SK-N-SH (cell line): ENCODE measurements around the gene TRAPPC12.

Source experiments
- CTCF ChIP-seq: fragments of 200-600 bp; sonication (generic); IDR thresholded peaks from 2 replicates; pipeline ENCODE4 v1.6.1; 2017; ENCODE audit warnings: antibody characterized with exemption, mild to moderate bottlenecking, moderate library complexity
- EZH2phosphoT487 ChIP-seq: fragments of 200-600 bp; sonication (generic); IDR thresholded peaks from 2 replicates; pipeline ENCODE4 v1.6.1; 2017; ENCODE audit warnings: low read depth, mixed run types, mild to moderate bottlenecking, antibody characterized with exemption, moderate library complexity, borderline replicate concordance
- POLR2AphosphoS5 ChIP-seq: IDR thresholded peaks from 2 replicates; pipeline ENCODE4 v1.6.1; 2012; ENCODE audit warnings: low read depth, low read length
- RCOR1 ChIP-seq: fragments of 150-350 bp; IDR thresholded peaks from 2 replicates; pipeline ENCODE4 v1.6.1; 2017; ENCODE audit warnings: antibody characterized with exemption, low read length
- SIN3A ChIP-seq: IDR thresholded peaks from 2 replicates; pipeline ENCODE4 v1.6.1; 2012; ENCODE audit warnings: low read depth, mild to moderate bottlenecking, low read length, moderate library complexity, borderline replicate concordance
- TCF12 ChIP-seq: IDR thresholded peaks from 2 replicates; pipeline ENCODE4 v1.4.0; 2012
- TF ChIP-seq, protein P1 (sequence below): fragments of 150-350 bp; IDR thresholded peaks from 2 replicates; pipeline ENCODE4 v1.6.1; 2016; ENCODE audit warnings: mild to moderate bottlenecking, low read depth, low read length

DNA sequence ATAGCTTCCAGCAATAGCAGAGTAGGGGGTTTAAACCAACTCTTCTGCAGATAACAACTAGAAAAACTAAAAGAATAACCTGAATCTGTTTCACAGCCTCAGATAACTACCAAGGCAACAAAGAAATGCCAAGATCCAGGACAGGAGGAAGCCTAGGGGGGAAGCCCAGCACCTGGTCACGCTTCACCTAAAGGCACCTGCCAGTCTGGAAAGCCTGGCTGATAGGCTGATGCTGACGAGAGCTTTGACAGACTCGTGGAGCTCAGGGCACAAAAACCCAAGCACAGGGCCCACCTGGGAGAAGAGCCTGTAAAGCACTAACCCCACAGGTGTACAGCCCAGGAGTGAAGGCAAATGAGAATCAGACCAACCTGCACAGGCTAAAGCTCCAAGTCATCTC, 24.5 kb upstream of the TRAPPC12 start:
- no peak for TF ChIP-seq EZH2phosphoT487
- TF ChIP-seq CTCF = no peak
- no peak for TF ChIP-seq SIN3A
- no peak for TF ChIP-seq TCF12
- no peak for TF ChIP-seq RCOR1
- TF ChIP-seq, protein P1, sequence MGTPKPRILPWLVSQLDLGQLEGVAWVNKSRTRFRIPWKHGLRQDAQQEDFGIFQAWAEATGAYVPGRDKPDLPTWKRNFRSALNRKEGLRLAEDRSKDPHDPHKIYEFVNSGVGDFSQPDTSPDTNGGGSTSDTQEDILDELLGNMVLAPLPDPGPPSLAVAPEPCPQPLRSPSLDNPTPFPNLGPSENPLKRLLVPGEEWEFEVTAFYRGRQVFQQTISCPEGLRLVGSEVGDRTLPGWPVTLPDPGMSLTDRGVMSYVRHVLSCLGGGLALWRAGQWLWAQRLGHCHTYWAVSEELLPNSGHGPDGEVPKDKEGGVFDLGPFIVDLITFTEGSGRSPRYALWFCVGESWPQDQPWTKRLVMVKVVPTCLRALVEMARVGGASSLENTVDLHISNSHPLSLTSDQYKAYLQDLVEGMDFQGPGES = no peak
- no peak for TF ChIP-seq POLR2AphosphoS5
